ENCODE results near the gene ARID3A. TPM values are rescaled to one million over a fixed set of nuclear protein-coding genes. Genes with fewer than 3 reads are reported as not detected.
"Not testable (repeated sequence)": the region's sequence is repeated elsewhere in the genome, so short reads cannot be mapped to it uniquely, and the experiment has no call there.

The ARID3A gene, protein sequence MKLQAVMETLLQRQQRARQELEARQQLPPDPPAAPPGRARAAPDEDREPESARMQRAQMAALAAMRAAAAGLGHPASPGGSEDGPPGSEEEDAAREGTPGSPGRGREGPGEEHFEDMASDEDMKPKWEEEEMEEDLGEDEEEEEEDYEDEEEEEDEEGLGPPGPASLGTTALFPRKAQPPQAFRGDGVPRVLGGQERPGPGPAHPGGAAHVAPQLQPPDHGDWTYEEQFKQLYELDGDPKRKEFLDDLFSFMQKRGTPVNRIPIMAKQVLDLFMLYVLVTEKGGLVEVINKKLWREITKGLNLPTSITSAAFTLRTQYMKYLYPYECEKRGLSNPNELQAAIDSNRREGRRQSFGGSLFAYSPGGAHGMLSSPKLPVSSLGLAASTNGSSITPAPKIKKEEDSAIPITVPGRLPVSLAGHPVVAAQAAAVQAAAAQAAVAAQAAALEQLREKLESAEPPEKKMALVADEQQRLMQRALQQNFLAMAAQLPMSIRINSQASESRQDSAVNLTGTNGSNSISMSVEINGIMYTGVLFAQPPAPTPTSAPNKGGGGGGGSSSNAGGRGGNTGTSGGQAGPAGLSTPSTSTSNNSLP
- 10 to 100 TPM in 3 of 5 experiments, 1 to 10 TPM in 2; 7.1 to 33.1 (median 10.2) TPM for total RNA-seq
- under 1 TPM; 0.57 to 0.95 TPM for polyA plus RNA-seq
- total RNA-seq, result 4.8 reads per million, percentile 23 among the genes with 10 or more reads in this experiment

- DNase-seq, result peak; percentile 59 to 83 (median 76)
- H3K36me3 ChIP-seq (ENCODE audit: control insufficient read depth in 2 of 3, insufficient read depth in 3 of 3, low read length in 3 of 3), result peaks cover 0 to 7% (median 0%) of the 10 kb centered on the region in 3 experiments
- ATAC-seq, result peak; percentile 83
- H3K4me3 ChIP-seq (ENCODE audit: low read length), result peak within 1 kb of the TSS; percentile 79
- peaks cover 0 to 4% of the 10 kb centered on the region in 2 donors for H3K4me1 ChIP-seq (ENCODE audit: control insufficient read depth in 2 of 2, insufficient read depth in 2 of 2, low read length in 2 of 2)
- Mint-ChIP-seq H3K36me3 (no peaks in the 10 kb centered on the region), H3K4me1 (peaks cover 5 to 20% (median 13%) of the 10 kb centered on the region in 7 donors), H3K9me3 (no peaks in the 10 kb centered on the region), H3K27me3 (no peaks in the 10 kb centered on the region), H3K4me3 (peak within 1 kb of the TSS; percentile 63 to 88 (median 82)), H3K27ac (peak within 1 kb of the TSS in 6 of 9 donors; percentile 14 to 80 (median 67))
- intact Hi-C loops (cut with micrococcal nuclease), result loop anchor here (1.0 kb wide), 7 partner anchors 15 to 316 kb away; partner anchors contain the start of genes WDR18 (in 2 of the 2), ATP5F1D (in 1 of the 2), GPX4 (in 1 of the 2) and POLR2E (in 1 of the 2)
- POLR2A ChIA-PET, result interaction anchor here (1.9 to 3.4 kb wide), 2 partner anchors 58 to 70 kb away, joined by 8 to 28 read pairs; partner anchors contain the start of gene WDR18
- no peaks in the 10 kb centered on the region for H3K9me3 ChIP-seq (ENCODE audit: control insufficient read depth in 2 of 3, low read length in 3 of 3)
- CTCF ChIA-PET, result interaction anchor here (1.3 to 6.9 kb wide), 2 partner anchors 57 to 62 kb away, joined by 5 to 106 read pairs; partner anchors contain the start of gene WDR18
- H3K27me3 ChIP-seq (ENCODE audit: control insufficient read depth in 2 of 2, insufficient read depth in 2 of 2, low read length in 2 of 2), result no peaks in the 10 kb centered on the region
- H3K27ac ChIP-seq (ENCODE audit: low read depth, low read length), result peak within 1 kb of the TSS; percentile 68
Measured at GRCh38 chr19:925526-926322, at the start of gene ARID3A. TSS of gene ARID3A (plus strand) at chr19:926035. CDS start at chr19:929529, 3,494 bp downstream.

DNA sequence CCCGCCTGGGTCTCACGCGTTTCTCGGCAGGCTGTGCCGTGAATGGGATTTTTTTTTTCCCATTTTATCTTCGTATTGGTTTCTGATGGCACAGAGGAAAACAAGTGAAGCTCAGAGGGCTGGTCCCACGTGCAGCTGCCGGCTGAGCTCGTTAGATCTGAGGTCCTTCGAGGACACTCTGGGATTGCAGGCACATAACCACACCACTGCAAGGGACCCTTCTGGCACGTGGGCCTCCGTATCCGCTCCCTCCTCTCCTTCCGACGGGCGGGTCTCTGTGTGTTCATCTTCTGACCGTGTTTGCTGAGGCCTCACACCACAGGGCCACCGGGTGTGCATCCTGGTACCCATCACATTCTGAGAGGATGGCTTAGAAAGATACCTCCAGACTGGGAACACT lies 49.7 kb upstream of the ARID3A start:
- Histone ChIP-seq H3K4me3 (ENCODE audit: low read length) (no peak overlapping the region), H3K36me3 (ENCODE audit: control insufficient read depth in 2 of 3, insufficient read depth in 3 of 3, low read length in 3 of 3) (peaks cover 0 to 41% (median 0%) of the 10 kb centered on the region in 3 experiments), H3K4me1 (ENCODE audit: control insufficient read depth in 2 of 2, insufficient read depth in 2 of 2, low read length in 2 of 2) (peaks cover 8 to 14% of the 10 kb centered on the region in 2 donors), H3K27ac (ENCODE audit: low read depth, low read length) (no peak overlapping the region), H3K27me3 (ENCODE audit: control insufficient read depth in 2 of 2, insufficient read depth in 2 of 2, low read length in 2 of 2) (no peaks in the 10 kb centered on the region), H3K9me3 (ENCODE audit: control insufficient read depth in 2 of 3, low read length in 3 of 3) (no peaks in the 10 kb centered on the region)
- POLR2A ChIA-PET, result interaction anchor here (1.1 to 1.3 kb wide), 3 partner anchors 30 to 33 kb away, joined by 4 to 5 read pairs (median 5); no protein-coding TSS in a partner anchor
- peak overlapping the region in 1 of 9 donors; percentile 26 for H3K27ac Mint-ChIP-seq
- H3K4me1 Mint-ChIP-seq, result peaks cover 0 to 21% (median 13%) of the 10 kb centered on the region in 7 donors
- peaks cover 0 to 8% (median 6%) of the 10 kb centered on the region in 5 donors for H3K36me3 Mint-ChIP-seq
- no peak overlapping the region for H3K4me3 Mint-ChIP-seq
- intact Hi-C loops (cut with micrococcal nuclease), result no loop called here
- CTCF ChIA-PET, result interaction anchor here (1.0 kb wide), 1 partner anchor 10 kb away, joined by 5 read pairs; no protein-coding TSS in a partner anchor
- H3K9me3 Mint-ChIP-seq, result peaks cover 0 to 6% (median 0%) of the 10 kb centered on the region in 11 donors
- H3K27me3 Mint-ChIP-seq, result peaks cover 0 to 2% (median 0%) of the 10 kb centered on the region in 5 donors
- no peak for ATAC-seq
- no peak for DNase-seq

DNA sequence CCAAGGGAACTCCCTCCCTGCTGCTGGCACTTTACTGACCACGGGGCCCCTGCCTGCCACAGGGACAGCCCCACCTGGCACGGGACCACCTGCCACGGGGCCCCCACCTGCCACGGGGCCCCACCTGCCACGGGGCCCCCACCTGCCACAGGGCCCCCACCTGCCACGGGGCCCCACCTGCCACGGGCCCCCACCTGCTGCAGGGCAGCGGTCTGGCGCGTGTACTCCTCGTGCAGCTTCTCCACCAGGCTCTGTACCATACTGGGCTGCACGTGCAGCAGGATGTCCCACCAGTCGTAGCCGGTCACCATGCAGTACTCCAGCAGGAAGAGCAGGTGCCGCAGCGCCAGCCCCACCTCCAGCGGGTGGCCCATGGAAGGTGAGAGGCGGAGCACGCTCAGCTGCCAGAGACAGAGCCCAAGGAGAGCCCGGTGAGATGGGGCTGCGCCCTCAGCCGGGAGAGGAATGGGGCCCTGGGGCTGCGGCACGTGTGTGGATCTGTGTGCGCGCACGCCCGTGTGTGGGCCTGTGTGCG lies 49.0 kb upstream of the ARID3A start:
- Histone ChIP-seq H3K27ac (ENCODE audit: low read depth, low read length) (no peak overlapping the region), H3K27me3 (ENCODE audit: control insufficient read depth in 2 of 2, insufficient read depth in 2 of 2, low read length in 2 of 2) (no peaks in the 10 kb centered on the region), H3K4me3 (ENCODE audit: low read length) (no peak overlapping the region), H3K4me1 (ENCODE audit: control insufficient read depth in 2 of 2, insufficient read depth in 2 of 2, low read length in 2 of 2) (peaks cover 7 to 13% of the 10 kb centered on the region in 2 donors), H3K36me3 (ENCODE audit: control insufficient read depth in 2 of 3, insufficient read depth in 3 of 3, low read length in 3 of 3) (peaks cover 0 to 43% (median 0%) of the 10 kb centered on the region in 3 experiments), H3K9me3 (ENCODE audit: control insufficient read depth in 2 of 3, low read length in 3 of 3) (no peaks in the 10 kb centered on the region)
- POLR2A ChIA-PET, result interaction anchor here (1.1 kb wide), 1 partner anchor 16 kb away, joined by 3 read pairs; the partner anchor contains the start of genes MED16 and RNU6-9
- Mint-ChIP-seq H3K9me3 (peaks cover 0 to 3% (median 0%) of the 10 kb centered on the region in 11 donors), H3K27me3 (no peaks in the 10 kb centered on the region), H3K4me1 (peaks cover 0 to 18% (median 10%) of the 10 kb centered on the region in 7 donors), H3K4me3 (no peak overlapping the region), H3K36me3 (peaks cover 0 to 13% (median 4%) of the 10 kb centered on the region in 5 donors), H3K27ac (no peak overlapping the region)
- intact Hi-C loops (cut with micrococcal nuclease), result no loop called here
- ATAC-seq, result no peak
- no peak for DNase-seq
- CTCF ChIA-PET, result no interaction called here

DNA sequence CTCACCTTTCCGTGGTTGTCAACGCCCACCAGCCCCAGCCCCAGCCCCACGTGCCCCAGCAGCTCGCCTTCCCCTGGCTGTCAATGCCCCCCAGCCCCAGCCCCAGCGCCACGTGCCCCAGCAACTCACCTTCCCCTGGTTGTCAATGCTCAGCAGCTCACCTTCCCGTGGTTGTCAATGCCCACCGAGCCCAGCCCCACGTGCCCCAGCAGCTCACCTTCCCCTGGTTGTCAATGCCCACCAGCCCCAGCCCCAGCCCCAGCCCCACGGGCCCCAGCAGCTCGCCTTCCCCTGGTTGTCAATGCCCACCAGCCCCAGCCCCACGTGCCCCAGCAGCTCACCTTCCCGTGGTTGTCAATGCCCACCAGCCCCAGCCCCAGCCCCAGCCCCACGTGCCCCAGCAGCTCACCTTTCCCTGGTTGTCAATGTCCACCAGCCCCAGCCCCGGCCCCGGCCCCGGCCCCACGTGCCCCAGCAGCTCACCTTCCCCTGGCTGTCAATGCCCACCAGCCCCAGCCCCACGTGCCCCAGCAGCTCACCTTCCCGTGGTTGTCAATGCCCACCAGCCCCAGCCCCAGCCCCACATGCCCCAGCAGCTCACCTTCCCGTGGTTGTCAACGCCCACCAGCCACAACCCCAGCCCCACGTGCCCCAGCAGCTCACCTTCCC lies 47.7 kb upstream of the ARID3A start:
- H3K27me3 ChIP-seq (ENCODE audit: control insufficient read depth in 2 of 2, insufficient read depth in 2 of 2, low read length in 2 of 2); H3K4me1 ChIP-seq (ENCODE audit: control insufficient read depth in 2 of 2, insufficient read depth in 2 of 2, low read length in 2 of 2); ATAC-seq; DNase-seq; H3K4me1 Mint-ChIP-seq; H3K4me3 Mint-ChIP-seq; H3K27me3 Mint-ChIP-seq; H3K9me3 ChIP-seq (ENCODE audit: control insufficient read depth in 2 of 3, low read length in 3 of 3); H3K4me3 ChIP-seq (ENCODE audit: low read length); H3K27ac ChIP-seq (ENCODE audit: low read depth, low read length); H3K9me3 Mint-ChIP-seq; intact Hi-C loops (cut with micrococcal nuclease): not testable (repeated sequence)
- Mint-ChIP-seq H3K36me3 (peaks cover 0 to 13% (median 4%) of the 10 kb centered on the region in 5 donors), H3K27ac (peak overlapping the region in 1 of 9 donors; percentile 30)
- H3K36me3 ChIP-seq (ENCODE audit: control insufficient read depth in 2 of 3, insufficient read depth in 3 of 3, low read length in 3 of 3), result peaks cover 0 to 56% (median 0%) of the 10 kb centered on the region in 3 experiments
- POLR2A ChIA-PET, result interaction anchor here (1.1 to 2.3 kb wide), 3 partner anchors 15 to 31 kb away, joined by 3 to 9 read pairs (median 4); partner anchors contain the start of genes MED16 and RNU6-9
- CTCF ChIA-PET, result interaction anchor here (0.9 kb wide), 1 partner anchor 13 kb away, joined by 4 read pairs; no protein-coding TSS in a partner anchor

DNA sequence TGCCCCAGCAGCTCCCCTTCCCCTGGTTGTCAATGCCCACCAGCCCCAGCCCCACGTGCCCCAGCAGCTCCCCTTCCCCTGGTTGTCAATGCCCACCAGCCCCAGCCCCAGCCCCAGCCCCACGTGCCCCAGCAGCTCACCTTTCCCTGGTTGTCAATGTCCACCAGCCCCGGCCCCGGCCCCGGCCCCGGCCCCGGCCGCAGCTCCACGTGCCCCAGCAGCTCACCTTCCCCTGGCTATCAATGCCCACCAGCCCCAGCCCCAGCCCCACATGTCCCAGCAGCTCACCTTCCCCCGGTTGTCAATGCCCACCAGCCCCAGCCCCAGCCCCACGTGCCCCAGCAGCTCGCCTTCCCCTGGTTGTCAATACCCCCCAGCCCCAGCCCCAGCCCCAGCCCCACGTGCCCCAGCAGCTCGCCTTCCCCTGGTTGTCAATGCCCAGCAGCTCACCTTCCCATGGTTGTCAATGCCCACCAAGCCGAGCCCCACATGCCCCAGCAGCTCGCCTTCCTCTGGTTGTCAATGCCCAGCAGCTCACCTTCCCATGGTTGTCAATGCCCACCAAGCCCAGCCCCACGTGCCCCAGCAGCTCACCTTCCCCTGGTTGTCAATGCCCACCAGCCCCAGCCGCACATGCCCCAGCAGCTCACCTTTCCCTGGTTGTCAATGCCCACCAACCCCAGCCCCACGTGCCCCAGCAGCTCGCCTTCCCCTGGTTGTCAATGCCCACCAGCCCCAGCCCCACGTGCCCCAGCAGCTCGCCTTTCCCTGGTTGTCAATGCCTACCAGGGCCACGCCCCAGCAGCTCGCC lies 46.9 kb upstream of the ARID3A start:
- intact Hi-C loops (cut with micrococcal nuclease); H3K27me3 ChIP-seq (ENCODE audit: control insufficient read depth in 2 of 2, insufficient read depth in 2 of 2, low read length in 2 of 2); ATAC-seq; H3K27me3 Mint-ChIP-seq; H3K4me3 Mint-ChIP-seq; H3K27ac ChIP-seq (ENCODE audit: low read depth, low read length); H3K9me3 Mint-ChIP-seq; H3K4me3 ChIP-seq (ENCODE audit: low read length); H3K4me1 ChIP-seq (ENCODE audit: control insufficient read depth in 2 of 2, insufficient read depth in 2 of 2, low read length in 2 of 2); H3K9me3 ChIP-seq (ENCODE audit: control insufficient read depth in 2 of 3, low read length in 3 of 3); H3K4me1 Mint-ChIP-seq; DNase-seq: not testable (repeated sequence)
- ChIA-PET CTCF (interaction anchor here (0.6 to 0.9 kb wide), 5 partner anchors 9 to 744 kb away, joined by 3 to 4 read pairs (median 3); no protein-coding TSS in a partner anchor), POLR2A (interaction anchor here (1.4 to 2.3 kb wide), 2 partner anchors 14 to 30 kb away, joined by 4 to 9 read pairs; partner anchors contain the start of genes MED16 and RNU6-9)
- peaks cover 0 to 64% (median 0%) of the 10 kb centered on the region in 3 experiments for H3K36me3 ChIP-seq (ENCODE audit: control insufficient read depth in 2 of 3, insufficient read depth in 3 of 3, low read length in 3 of 3)
- peak overlapping the region in 3 of 9 donors; percentile 30 to 65 (median 51) for H3K27ac Mint-ChIP-seq
- H3K36me3 Mint-ChIP-seq, result peaks cover 0 to 13% (median 4%) of the 10 kb centered on the region in 5 donors
